SK-N-SH treated with all-trans-retinoic acid at 6 μM for 48 hours (cell line): Measurements from ENCODE around the gene DRC7.

Experiments
- ARNTL ChIP-seq: fragments of 450-650 bp; formaldehyde crosslinking; IDR thresholded peaks from 2 replicates; pipeline ENCODE4 v1.5.0; 2020; ENCODE audit warnings: low read depth, mild to moderate bottlenecking, moderate library complexity, borderline replicate concordance
- ZNF70 ChIP-seq: fragments of 450-650 bp; formaldehyde crosslinking; IDR thresholded peaks from 2 replicates; pipeline ENCODE4 v1.5.0; 2020; ENCODE audit warnings: mild to moderate bottlenecking, moderate library complexity

- TF ChIP-seq ZNF70, result no peak
- TF ChIP-seq ARNTL, result no peak
Measured at GRCh38 chr16:57764006-57764340, 69.4 kb downstream of the DRC7 start.
